Peyer's patch (tissue), 4 donors: Measurements from ENCODE around the gene JAK1.

ENCODE experiments used
- CTCF ChIP-seq, 6 experiments: fragments of 450-650 bp in 4 of 6; fragments of 200-600 bp in 2 of 6; sonication (generic) in 1 of 6; IDR thresholded peaks; one replicate each; pipeline ENCODE4 v1.5.1; 2017 to 2019; ENCODE audit warnings: antibody characterized with exemption in 6 of 6, mild to moderate bottlenecking in 3 of 6, moderate library complexity in 1 of 6
- POLR2A ChIP-seq, 2 donors: fragments of 450-650 bp; IDR thresholded peaks; one replicate each; pipeline ENCODE4 v1.5.1; 2017; ENCODE audit warnings: antibody characterized with exemption in 2 of 2, mild to moderate bottlenecking in 2 of 2, moderate library complexity in 2 of 2

- no peak for TF ChIP-seq CTCF (IDR thresholded peaks at IDR 0.05)
- TF ChIP-seq POLR2A (IDR thresholded peaks at IDR 0.05): no peak
Measured at GRCh38 chr1:64912191-64912590, 54.2 kb downstream of the JAK1 start.
